IPS-NIHi7 (cell line): ENCODE data around the gene CCDC91.

Experiments used
- DNase-seq: peaks from one replicate; pipeline ENCODE4 v3.0.0; 2012; ENCODE audit warnings: mixed read lengths; ENCODE audit errors: extremely low spot score

CCDC91 gene

GRCh38 chr12:28190321-28191050, at the start of gene CCDC91:
Gene CCDC91 (plus strand): TSS chr12:28190456. CDS start chr12:28257216, 66,760 bp downstream.
- DNase-seq, result peak; percentile 82

GRCh38 chr12:28144059-28144458, 46.2 kb upstream of the CCDC91 start:
- no peak for DNase-seq

GRCh38 chr12:28144532-28144931, 45.7 kb upstream of the CCDC91 start:
- no peak for DNase-seq

- DNase-seq, result no peak
Measured at GRCh38 chr12:28145216-28145615, 45.0 kb upstream of the CCDC91 start.

GRCh38 chr12:28149279-28149678, 41.0 kb upstream of the CCDC91 start:
- DNase-seq, result no peak

GRCh38 chr12:28156362-28156761, 33.9 kb upstream of the CCDC91 start:
- no peak for DNase-seq

GRCh38 chr12:28156804-28157203, 33.5 kb upstream of the CCDC91 start:
- no peak for DNase-seq

GRCh38 chr12:28158353-28158752, 31.9 kb upstream of the CCDC91 start:
- no peak for DNase-seq

- DNase-seq, result no peak
Measured at GRCh38 chr12:28159688-28160087, 30.6 kb upstream of the CCDC91 start.

GRCh38 chr12:28161697-28162096, 28.6 kb upstream of the CCDC91 start:
- no peak for DNase-seq

- DNase-seq, result no peak
Measured at GRCh38 chr12:28162697-28163096, 27.6 kb upstream of the CCDC91 start.

- no peak for DNase-seq
Measured at GRCh38 chr12:28164644-28165275, 25.5 kb upstream of the CCDC91 start.

GRCh38 chr12:28167981-28168485, 22.2 kb upstream of the CCDC91 start:
- DNase-seq, result no peak

GRCh38 chr12:28171356-28172060, 18.7 kb upstream of the CCDC91 start:
- DNase-seq, result no peak

- DNase-seq, result peak; percentile 51
Measured at GRCh38 chr12:28172434-28173030, 17.7 kb upstream of the CCDC91 start.

- no peak for DNase-seq
Measured at GRCh38 chr12:28173440-28173839, 16.8 kb upstream of the CCDC91 start.

- no peak for DNase-seq
Measured at GRCh38 chr12:28175098-28175589, 15.1 kb upstream of the CCDC91 start.

- no peak for DNase-seq
Measured at GRCh38 chr12:28176295-28176694, 14.0 kb upstream of the CCDC91 start.

- no peak for DNase-seq
Measured at GRCh38 chr12:28177461-28177860, 12.8 kb upstream of the CCDC91 start.

GRCh38 chr12:28177905-28178304, 12.4 kb upstream of the CCDC91 start:
- DNase-seq, result no peak

- DNase-seq, result no peak
Measured at GRCh38 chr12:28178775-28179174, 11.5 kb upstream of the CCDC91 start.

GRCh38 chr12:28180786-28181185, 9.5 kb upstream of the CCDC91 start:
- no peak for DNase-seq
